Erythroblast (primary cell): ENCODE measurements around the gene COL9A3.

Experiments
- DNase-seq, 2 experiments: peaks; one replicate each; lab custom pipeline; 2025; lab: John Stamatoyannopoulos, UW
- GATA1 ChIP-seq: IDR thresholded peaks from 2 replicates; pipeline ENCODE4 v1.6.1; 2011; ENCODE audit warnings: low read depth, mild to moderate bottlenecking, control low read depth, low read length, moderate library complexity
- POLR2A ChIP-seq: IDR thresholded peaks from 2 replicates; pipeline ENCODE4 v1.6.1; 2011; ENCODE audit warnings: mild to moderate bottlenecking, low read length

Gene COL9A3

GRCh38 chr20:62805711-62806382 is 11.0 kb upstream of the COL9A3 start:
- TF ChIP-seq GATA1 (no peak), POLR2A (no peak)
- no peak for DNase-seq

DNA sequence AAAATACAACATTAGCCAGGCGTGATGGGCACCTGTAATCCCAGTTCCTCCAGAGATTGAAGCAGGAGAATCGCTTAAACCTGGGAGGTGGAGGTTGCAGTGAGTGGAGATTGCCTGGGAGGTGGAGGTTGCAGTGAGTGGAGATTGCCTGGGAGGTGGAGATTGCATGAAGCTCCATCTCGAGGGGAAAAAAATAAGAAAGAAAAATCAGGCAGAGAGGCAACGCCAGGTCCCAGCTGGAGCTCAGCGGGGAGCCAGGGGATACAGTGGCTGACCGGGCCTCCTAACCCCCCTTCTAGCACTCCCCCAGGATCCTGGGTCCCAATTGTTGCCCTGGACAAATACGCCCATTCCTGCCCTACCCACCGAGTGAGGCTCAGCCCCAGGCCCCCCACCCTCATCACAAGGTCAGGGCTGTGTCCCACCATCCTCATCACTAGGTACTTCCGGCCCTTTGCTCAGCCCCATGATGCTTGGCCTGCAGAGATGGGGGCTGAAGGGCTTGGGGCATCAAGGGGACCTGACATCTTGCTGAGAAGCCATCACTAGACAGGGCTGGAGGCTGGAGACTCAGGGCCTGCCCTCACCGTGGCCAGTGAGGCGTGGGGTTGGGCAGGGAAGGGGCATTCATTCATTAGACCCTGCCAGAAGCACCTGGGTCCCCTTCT is 10.3 kb upstream of the COL9A3 start:
- no peak for TF ChIP-seq POLR2A
- no peak for TF ChIP-seq GATA1
- DNase-seq = no peak

DNA sequence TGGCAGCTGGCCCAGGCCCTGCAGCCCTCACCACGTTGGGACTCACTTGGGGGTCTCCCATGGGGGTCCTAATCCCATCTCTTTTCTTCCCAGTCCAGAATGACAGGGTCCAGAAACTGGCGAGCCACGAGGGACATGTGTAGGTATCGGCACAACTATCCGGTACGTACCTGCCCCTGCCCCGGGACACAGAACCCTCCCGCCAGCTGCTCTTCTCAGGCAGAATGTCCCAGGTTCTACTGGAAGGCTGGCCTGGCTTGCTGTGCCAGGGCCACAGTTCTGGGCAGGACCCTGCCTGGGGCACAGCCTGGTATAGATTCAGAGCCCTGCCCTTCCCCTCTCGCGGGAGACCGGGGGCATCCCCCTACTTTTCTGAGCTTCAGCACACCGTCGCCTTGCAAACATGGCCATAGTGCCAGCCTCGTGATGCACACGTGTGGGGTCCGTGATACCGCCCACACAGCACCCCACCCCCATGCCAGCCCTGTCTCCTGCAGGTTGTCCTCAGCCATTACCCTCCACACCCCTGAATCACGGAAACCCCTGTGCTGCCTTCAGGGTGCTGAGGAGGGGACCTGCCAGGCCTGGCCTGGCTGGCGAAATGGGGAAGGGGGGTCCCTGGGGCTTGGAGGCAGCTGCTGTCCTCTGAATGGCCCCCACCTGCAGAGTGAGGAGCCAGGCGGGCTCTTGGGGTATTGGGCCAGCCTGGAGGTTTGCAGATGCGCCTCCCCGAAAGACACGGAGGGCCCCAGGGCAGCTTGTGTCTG is 9.2 kb upstream of the COL9A3 start:
- TF ChIP-seq GATA1 (no peak), POLR2A (no peak)
- no peak for DNase-seq

- no peak for TF ChIP-seq POLR2A
- no peak for TF ChIP-seq GATA1
Measured at GRCh38 chr20:62808211-62808865, 8.5 kb upstream of the COL9A3 start.

GRCh38 chr20:62809530-62810428 is 7.1 kb upstream of the COL9A3 start:
- DNase-seq = no peak
- TF ChIP-seq GATA1 (no peak), POLR2A (no peak)

More at GRCh38 chr20:62808211-62808865, 8.5 kb upstream of the COL9A3 start:
- DNase-seq = peak; percentile 70 to 84

DNA sequence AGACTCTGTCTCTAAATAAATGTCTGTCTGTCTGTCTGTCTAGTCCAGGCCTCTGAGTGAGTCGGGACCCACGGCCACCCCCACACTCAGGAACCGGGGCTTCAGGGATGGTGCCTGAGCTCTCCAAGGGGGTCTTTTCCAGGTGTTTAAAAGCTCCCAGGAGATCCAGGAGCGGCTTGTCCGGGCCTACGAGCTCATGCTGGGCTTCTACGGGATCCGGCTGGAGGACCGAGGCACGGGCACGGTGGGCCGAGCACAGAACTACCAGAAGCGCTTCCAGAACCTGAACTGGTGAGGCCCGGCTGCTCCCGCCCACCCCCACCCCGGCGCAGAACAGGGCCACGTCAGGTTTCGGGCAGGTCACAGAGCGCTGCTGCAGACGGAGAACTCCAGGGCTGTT is 5.5 kb upstream of the COL9A3 start:
- no peak for TF ChIP-seq GATA1
- DNase-seq = no peak

DNA sequence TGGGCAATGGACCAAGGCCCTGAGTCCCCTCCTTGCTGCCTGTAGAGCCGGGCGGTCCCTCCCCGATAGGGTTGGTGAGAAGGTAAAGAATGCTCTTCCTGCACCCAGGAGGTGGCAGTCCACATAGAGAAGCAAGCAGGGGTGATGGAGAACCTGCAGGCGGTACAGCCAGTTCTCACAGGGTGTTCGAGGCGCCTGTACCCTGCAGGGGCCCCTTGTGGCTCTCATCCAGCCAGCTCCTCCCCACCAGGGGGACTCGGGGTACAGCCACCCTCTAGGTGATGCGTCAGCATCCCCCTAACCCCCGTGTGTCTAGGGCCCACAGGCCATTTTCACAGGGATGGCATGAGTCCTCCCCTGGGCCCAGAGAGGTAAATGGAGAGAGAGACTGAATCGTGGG is 5.1 kb upstream of the COL9A3 start:
- TF ChIP-seq POLR2A (no peak), GATA1 (no peak)
- no peak for DNase-seq

GRCh38 chr20:62812181-62812906 is 4.5 kb upstream of the COL9A3 start:
- no peak for DNase-seq
- TF ChIP-seq GATA1 (no peak), POLR2A (no peak)

- no peak for TF ChIP-seq GATA1
- TF ChIP-seq POLR2A = no peak
Measured at GRCh38 chr20:62812907-62813200, 4.0 kb upstream of the COL9A3 start.

DNA sequence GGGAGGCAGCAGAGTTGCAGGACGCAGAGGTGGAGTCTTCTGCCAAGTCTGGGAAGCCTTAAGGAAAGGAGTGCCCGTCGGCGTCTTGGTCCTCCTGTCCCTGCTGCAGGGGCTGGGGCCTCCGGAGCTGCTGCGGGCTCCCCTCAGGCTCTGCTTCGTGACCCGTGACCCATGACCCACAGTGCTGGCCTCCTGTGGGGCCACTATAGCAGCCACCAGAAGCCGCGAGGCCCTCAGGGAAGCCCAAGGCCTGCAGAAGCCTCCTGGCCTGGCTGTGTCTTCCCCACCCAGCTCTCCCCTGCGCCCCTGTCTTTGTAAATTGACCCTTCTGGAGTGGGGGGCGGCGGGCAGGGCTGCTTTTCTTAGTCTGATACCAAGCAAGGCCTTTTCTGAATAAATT is 3.3 kb upstream of the COL9A3 start:
- TF ChIP-seq POLR2A (no peak), GATA1 (no peak)
- no peak for DNase-seq

More at GRCh38 chr20:62812907-62813200, 4.0 kb upstream of the COL9A3 start:
- DNase-seq = no peak

- TF ChIP-seq POLR2A = no peak
- TF ChIP-seq GATA1 = no peak
- DNase-seq = no peak
Measured at GRCh38 chr20:62814060-62814708, 2.7 kb upstream of the COL9A3 start.

- DNase-seq = no peak
- TF ChIP-seq POLR2A (no peak), GATA1 (no peak)
Measured at GRCh38 chr20:62814709-62815065, 2.2 kb upstream of the COL9A3 start.
